ENCODE data around the gene FLT3. TPM values are rescaled to one million over a fixed set of nuclear protein-coding genes. Genes with fewer than 3 reads are reported as not detected.

Gene FLT3
- total RNA-seq, 4 donors from 2014 or later, result 0.55 to 0.95 TPM; not detected in 2

DNA sequence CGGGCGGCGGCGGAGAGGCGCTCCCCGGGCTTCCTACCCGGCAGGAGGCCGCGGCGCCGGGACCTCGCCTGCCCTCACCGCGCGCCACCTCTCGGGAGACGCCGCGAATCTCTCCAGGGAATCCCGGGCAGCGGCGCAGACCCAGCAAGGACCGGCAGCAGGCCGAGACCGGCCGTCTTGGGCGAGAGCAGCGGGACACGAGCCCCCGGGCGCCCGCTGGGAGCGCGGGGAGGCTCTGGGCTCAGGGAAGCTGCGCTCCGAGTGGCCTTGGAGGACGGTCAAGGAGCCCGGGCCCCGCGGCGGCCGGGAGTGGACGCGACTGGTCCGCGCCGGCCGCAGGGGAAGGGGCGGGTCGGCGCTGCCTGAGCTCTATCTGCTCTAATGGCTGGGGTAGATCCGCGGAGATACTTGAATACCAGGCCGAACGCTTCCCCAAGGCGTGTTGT is 145.9 kb downstream of the FLT3 start:
- WGBS, 2 donors (ENCODE audit: low coverage in 1 of 2), result 3 to 24% methylated on average over 4 to 17 of the region's 56 CpGs
- DNase-seq, result peak; percentile 53
- Histone ChIP-seq H3K4me1 (peaks cover 0 to 56% (median 15%) of the 10 kb centered on the region in 4 donors), H3K4me3 (peak overlapping the region; percentile 13 to 58 (median 46)), H3K27me3 (peaks cover 88% of the 10 kb centered on the region), H3K36me3 (no peaks in the 10 kb centered on the region), H3K9me3 (no peaks in the 10 kb centered on the region), H3K27ac (peak overlapping the region; percentile 87 to 97 (median 92))
- in situ Hi-C loops (cut with MboI; ENCODE audit: low pct_ligation_motif_present in 1 of 4, low pct_unique_long_range_greater_than_20kb in 1 of 4, low sequenced_read_pairs in 3 of 4), result no loop called here
- intact Hi-C loops (cut with DNase I; ENCODE audit: low total_unique reads), result no loop called here
- TF ChIP-seq POLR2AphosphoS5 (IDR thresholded peaks at IDR 0.05) (peak in 1 of 3 donors; percentile 31), POLR2A (IDR thresholded peaks at IDR 0.05) (peak; percentile 64), EP300 (IDR thresholded peaks at IDR 0.05; ENCODE audit: low read depth) (no peak)
- TF ChIP-seq, protein P1, sequence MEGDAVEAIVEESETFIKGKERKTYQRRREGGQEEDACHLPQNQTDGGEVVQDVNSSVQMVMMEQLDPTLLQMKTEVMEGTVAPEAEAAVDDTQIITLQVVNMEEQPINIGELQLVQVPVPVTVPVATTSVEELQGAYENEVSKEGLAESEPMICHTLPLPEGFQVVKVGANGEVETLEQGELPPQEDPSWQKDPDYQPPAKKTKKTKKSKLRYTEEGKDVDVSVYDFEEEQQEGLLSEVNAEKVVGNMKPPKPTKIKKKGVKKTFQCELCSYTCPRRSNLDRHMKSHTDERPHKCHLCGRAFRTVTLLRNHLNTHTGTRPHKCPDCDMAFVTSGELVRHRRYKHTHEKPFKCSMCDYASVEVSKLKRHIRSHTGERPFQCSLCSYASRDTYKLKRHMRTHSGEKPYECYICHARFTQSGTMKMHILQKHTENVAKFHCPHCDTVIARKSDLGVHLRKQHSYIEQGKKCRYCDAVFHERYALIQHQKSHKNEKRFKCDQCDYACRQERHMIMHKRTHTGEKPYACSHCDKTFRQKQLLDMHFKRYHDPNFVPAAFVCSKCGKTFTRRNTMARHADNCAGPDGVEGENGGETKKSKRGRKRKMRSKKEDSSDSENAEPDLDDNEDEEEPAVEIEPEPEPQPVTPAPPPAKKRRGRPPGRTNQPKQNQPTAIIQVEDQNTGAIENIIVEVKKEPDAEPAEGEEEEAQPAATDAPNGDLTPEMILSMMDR (IDR thresholded peaks at IDR 0.05), result no peak

DNA sequence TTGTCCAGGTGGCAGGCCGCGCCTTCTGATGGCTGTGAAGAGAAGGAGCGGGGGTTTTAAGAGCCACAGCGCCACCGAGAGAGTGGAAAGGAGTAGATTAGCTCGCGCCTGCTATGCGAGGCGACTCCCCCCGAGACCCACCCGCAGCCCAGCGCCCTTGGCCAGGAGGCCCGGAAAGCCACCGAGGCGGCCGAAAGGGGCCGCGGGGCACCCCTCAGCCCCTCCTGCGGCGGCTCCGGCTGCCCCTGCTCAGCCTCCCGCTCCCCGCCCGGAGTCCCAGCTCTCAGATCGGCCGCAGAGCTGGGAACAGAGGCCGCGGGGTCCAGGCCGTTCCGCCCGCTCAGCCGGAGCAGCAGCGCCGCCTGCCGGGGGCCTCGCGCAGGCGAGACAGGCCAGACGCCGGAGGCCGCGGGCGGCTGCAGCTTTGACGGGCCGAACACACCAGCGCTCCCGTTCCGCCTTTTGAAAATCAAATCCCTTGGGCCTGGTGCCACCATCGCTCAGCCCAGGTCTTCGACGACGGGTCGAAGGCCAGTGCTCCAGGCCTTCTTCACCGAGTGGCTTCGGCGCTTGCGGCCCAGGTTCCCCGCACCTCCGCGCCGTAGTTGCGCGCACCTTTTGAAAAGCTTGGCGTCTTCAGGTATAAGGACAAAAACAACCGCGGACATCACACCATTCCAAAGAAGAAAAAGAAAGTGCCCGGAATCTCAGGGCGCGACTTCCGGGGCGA is 146.5 kb downstream of the FLT3 start:
- in situ Hi-C loops (cut with MboI; ENCODE audit: low pct_ligation_motif_present in 1 of 4, low pct_unique_long_range_greater_than_20kb in 1 of 4, low sequenced_read_pairs in 3 of 4), result no loop called here
- H3K27me3 ChIP-seq, result peaks cover 82% of the 10 kb centered on the region
- peak overlapping the region; percentile 87 to 97 (median 92) for H3K27ac ChIP-seq
- no peaks in the 10 kb centered on the region for H3K36me3 ChIP-seq
- intact Hi-C loops (cut with DNase I; ENCODE audit: low total_unique reads), result no loop called here
- peaks cover 0 to 51% (median 12%) of the 10 kb centered on the region in 4 donors for H3K4me1 ChIP-seq
- peak; percentile 87 for DNase-seq
- H3K4me3 ChIP-seq, result peak overlapping the region; percentile 13 to 58 (median 46)
- H3K9me3 ChIP-seq, result no peaks in the 10 kb centered on the region
- 5% methylated on average over 48 of the region's 71 CpGs; no CpG with 5 or more reads in 1 of the 2 donors for WGBS, 2 donors (ENCODE audit: low coverage in 1 of 2)
- TF ChIP-seq, protein P1 (IDR thresholded peaks at IDR 0.05), result peak; percentile 76 to 98 (median 87)
- peak in 1 of 3 donors; percentile 48 for TF ChIP-seq POLR2AphosphoS5 (IDR thresholded peaks at IDR 0.05)
- TF ChIP-seq POLR2A (IDR thresholded peaks at IDR 0.05), result peak; percentile 30
- no peak for TF ChIP-seq EP300 (IDR thresholded peaks at IDR 0.05; ENCODE audit: low read depth)

Small RNA genes lying within 50 kb of the gene (small RNA-seq; reads per million reads assigned to genes)
- gene RN7SL272P, result 0 to 1.4 (median 0) reads per million in 4 donors

Other genes with a start within 250 kb of the FLT3 start
- under 1 TPM in 1 of 4 donors, not detected in 3; 0.16 TPM for gene PDX1, start 180.6 kb downstream of the FLT3 start, total RNA-seq
- 100 to 1,000 TPM; 119 to 199 (median 136) TPM for gene CDX2, start 131.3 kb downstream of the FLT3 start, total RNA-seq
- 100 to 1,000 TPM; 124 to 265 (median 168) TPM for gene URAD, start 111.9 kb downstream of the FLT3 start, total RNA-seq
- gene PAN3, start 38.0 kb upstream of the FLT3 start, total RNA-seq, result 100 to 1,000 TPM in 1 of 4 donors, 10 to 100 TPM in 3; 28.3 to 107 (median 46.6) TPM